GM18907 (cell line): ENCODE measurements around the gene HSPA6.
"Not testable (repeated sequence)": the region's sequence is repeated elsewhere in the genome, so short reads cannot be mapped to it uniquely, and the experiment has no call there.

Source experiments
- ATAC-seq: cut with Tn5 transposase; IDR thresholded peaks from one replicate; pipeline ENCODE4 v1.9.1; 2021; ENCODE audit warnings: mild to moderate bottlenecking, moderate library complexity; ENCODE audit not compliant: unreplicated experiment

HSPA6 gene

DNA sequence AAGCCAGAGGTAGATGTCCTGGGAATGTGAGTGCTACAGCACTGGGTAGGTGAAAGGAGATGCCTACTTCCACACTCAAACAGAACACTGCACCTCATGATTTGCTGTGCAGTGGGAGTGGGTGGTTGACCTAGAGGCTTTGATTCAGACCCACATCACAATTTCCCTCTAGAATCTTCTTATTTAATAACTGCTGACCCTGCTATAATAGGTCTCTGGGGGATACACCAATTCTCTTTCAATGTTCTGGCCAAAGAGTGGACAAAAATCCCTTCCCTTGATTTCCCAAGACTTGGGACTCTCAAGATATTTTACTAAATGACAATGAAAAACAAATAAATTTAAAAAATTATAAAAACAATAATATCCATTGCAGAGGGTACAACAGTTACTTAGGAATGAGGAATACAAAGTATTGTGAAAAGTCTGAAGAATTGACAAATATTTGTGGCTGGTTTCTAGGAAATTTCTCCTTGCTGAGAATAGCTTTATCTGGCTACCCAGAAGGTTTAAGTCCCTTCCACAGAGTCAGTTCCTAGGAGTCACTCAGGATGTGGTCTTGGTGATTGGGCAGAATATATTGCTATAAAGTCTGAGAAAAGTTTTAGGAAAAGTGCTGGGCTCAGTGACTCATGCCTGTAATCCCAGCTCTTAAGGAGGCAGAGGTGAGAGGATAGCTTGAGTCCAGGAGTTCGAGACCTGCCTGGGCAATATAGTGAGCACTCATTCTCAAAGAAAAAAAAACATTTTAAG, 21.5 kb upstream of the HSPA6 start:
- no peak for ATAC-seq

GRCh38 chr1:161503394-161503748, 21.0 kb upstream of the HSPA6 start:
- no peak for ATAC-seq

DNA sequence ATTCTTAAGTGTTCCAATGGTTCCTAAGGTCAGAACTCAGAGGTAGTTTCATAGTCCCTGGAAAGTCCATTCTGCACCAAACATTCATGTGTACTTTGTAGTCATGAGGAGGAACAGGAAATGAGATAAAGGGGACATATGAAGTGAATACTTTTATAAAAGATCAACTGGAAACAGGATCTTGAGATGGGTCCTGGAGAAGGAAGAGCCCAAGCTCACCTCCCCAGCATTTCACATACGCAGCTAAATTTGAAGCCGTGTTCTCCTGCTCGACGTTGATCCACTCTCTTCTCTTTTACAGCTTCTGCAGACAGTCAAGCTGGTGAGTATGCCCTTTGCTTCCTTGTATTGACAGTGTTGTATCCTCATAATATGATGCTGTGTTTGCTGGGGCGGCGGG, 18.7 kb upstream of the HSPA6 start:
- no peak for ATAC-seq

- ATAC-seq = no peak
Observed at GRCh38 chr1:161506336-161507223, 17.8 kb upstream of the HSPA6 start.

DNA sequence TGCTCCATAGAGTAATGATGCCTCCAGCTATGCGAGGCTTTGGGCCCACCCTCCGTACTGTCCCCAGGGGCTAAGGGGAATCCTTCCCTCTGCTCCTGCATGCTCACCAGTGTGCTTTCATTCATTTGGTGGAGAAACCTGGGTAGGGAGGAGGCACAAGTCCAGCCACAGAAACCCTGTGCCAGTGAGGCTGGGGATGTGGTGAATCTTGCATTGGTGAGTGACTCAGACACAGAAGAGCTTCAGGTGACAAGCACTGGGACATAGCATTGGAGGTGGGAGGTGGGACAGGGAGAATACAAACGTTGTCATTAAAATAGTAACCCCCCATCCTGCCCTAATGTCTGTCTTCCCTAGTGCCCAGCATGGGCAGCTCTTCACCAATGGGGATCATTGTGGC, 13.9 kb upstream of the HSPA6 start:
- ATAC-seq = no peak

GRCh38 chr1:161511018-161511755, 13.2 kb upstream of the HSPA6 start:
- ATAC-seq = no peak

DNA sequence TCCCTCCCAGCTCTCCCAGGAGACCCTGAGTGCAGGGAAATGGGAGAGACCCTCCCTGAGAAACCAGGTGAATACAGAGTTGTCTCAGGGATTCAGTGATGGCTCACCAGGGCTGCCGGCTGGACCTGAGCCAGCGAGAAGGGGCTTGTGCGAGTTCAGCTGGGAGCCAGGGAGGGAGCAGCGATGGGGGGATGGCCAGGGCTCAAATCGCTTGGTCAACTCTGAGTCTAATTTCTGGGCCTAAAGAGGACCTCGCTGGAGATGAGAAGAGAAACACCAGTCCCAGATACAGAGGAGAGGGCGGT, 12.6 kb upstream of the HSPA6 start:
- no peak for ATAC-seq

- ATAC-seq = not testable (repeated sequence)
Observed at GRCh38 chr1:161512636-161513447, 11.5 kb upstream of the HSPA6 start.

- ATAC-seq = not testable (repeated sequence)
Observed at GRCh38 chr1:161513448-161513780, 10.9 kb upstream of the HSPA6 start.

DNA sequence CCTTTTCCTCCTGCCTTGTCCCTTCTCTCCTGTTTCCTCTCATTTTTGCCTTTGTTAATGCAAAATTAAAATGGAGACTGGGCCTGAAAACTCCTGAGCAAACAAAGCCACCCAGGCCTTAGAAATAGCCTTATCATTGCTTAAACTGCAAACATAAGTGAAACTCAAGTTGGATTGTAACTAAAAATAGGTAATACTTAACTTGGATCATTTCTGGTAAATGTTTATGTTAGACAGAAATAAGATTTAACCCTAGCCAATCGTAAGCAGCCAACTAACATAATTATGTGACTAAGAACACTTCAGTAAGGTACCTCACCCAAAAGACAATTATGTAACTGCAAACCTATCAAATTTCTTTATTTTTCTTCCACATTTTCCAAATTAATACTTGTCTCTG, 10.4 kb upstream of the HSPA6 start:
- ATAC-seq = not testable (repeated sequence)

DNA sequence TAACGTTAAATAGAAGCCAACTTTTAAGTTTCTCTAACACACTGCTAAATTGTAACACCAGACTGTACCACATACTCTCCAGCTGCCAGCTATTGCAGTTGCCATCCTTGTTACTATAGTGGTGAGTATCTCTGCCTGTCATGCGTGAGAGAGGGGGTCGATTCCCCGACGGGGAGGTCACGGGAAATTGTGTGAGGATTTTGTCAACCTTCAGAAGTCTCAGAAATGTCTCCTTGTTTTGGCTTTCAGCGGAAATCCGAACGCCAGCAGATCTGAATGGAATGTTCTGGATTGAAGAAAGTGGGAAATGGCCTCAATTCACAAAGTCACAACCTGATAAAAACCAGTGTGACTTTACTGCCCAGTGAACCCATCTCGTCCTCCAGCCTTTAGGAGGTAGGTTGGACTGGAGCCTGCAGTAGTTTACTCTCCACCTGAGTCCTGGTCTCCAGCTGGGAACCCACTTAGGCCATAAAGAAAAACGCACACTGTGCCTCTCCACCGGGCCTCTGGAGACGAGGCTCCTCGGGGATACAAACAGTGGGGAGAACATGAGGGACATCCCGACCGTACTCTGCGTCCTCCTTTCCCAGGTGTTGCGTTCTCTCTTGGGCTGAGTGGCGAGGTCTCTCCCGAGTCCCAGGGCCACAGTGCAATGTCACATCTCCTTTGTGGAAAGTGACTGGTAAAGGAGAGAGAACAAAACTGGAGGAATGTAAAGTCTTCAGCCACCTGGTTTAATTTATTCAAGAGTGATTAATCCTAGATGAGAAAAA, 1.1 kb upstream of the HSPA6 start:
- peak; percentile 2 for ATAC-seq

DNA sequence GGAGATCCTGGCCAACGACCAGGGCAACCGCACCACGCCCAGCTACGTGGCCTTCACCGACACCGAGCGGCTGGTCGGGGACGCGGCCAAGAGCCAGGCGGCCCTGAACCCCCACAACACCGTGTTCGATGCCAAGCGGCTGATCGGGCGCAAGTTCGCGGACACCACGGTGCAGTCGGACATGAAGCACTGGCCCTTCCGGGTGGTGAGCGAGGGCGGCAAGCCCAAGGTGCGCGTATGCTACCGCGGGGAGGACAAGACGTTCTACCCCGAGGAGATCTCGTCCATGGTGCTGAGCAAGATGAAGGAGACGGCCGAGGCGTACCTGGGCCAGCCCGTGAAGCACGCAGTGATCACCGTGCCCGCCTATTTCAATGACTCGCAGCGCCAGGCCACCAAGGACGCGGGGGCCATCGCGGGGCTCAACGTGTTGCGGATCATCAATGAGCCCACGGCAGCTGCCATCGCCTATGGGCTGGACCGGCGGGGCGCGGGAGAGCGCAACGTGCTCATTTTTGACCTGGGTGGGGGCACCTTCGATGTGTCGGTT, 477 bp downstream of the HSPA6 start:
- peak; percentile 12 for ATAC-seq

- ATAC-seq = not testable (repeated sequence)
Observed at GRCh38 chr1:161525321-161525720, 981 bp downstream of the HSPA6 start.

DNA sequence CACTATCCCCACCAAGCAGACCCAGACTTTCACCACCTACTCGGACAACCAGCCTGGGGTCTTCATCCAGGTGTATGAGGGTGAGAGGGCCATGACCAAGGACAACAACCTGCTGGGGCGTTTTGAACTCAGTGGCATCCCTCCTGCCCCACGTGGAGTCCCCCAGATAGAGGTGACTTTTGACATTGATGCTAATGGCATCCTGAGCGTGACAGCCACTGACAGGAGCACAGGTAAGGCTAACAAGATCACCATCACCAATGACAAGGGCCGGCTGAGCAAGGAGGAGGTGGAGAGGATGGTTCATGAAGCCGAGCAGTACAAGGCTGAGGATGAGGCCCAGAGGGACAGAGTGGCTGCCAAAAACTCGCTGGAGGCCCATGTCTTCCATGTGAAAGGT, 1.6 kb downstream of the HSPA6 start:
- not testable (repeated sequence) for ATAC-seq

DNA sequence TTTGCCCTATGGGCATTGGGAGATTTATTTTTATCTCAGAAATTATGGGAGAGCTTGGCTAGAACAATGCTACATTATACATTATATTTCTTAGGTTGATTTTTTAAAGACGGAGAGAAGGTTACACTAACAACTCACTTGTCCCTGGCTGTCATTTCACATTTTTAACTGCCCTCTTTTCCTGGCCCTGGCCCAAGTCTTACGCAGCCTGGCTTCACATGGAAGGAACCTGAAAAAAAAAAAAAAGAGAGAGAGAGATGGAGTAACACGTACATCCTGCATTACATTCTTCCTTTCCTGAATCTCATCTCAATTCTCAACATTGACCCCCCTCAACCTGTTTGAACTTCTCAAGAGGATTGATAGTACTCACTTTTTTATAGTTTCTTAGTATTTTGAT, 4.2 kb downstream of the HSPA6 start:
- ATAC-seq = not testable (repeated sequence)

GRCh38 chr1:161529463-161530104, 5.2 kb downstream of the HSPA6 start:
- ATAC-seq = not testable (repeated sequence)

DNA sequence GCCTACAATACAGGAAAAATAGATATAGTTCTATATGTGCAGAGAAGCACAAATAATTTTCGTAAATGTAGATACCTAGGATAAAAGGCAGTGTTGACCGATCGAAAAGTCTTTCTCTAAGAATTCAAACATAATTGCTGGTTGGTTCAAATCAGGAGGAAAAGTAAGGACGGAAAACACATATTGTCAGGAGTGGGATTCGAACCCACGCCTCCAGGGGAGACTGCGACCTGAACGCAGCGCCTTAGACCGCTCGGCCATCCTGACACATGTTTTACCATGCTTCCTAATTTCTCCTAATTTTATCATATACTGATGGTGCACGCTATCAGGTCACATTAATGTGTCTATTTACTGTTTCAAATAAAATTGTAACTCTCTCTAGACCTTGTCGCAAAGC, 5.8 kb downstream of the HSPA6 start:
- peak; percentile 37 for ATAC-seq

- ATAC-seq = peak; percentile 70
Observed at GRCh38 chr1:161530671-161531641, 6.6 kb downstream of the HSPA6 start.
